ENCODE data around the gene SLC6A3. TPM values are rescaled to one million over a fixed set of nuclear protein-coding genes. Genes with fewer than 3 reads are reported as not detected.
"Not testable (repeated sequence)": the region's sequence is repeated elsewhere in the genome, so short reads cannot be mapped to it uniquely, and the experiment has no call there.

Gene SLC6A3
- total and polyA plus RNA-seq, 2 of the 13 experiments (the other 11 are each of a cell fraction or from before 2014, with no cell fraction given), result 0.01 TPM; not detected in 1

- H3K27me3 ChIP-seq (ENCODE audit: control insufficient read depth in 1 of 2, insufficient read depth in 2 of 2, low read length in 2 of 2); H4K20me1 ChIP-seq (ENCODE audit: insufficient read depth, low read length); H3K9ac ChIP-seq (ENCODE audit: insufficient read depth, low read depth, low read length); H3K36me3 ChIP-seq (replicated peaks in 1 of 2; ENCODE audit: control insufficient read depth in 1 of 2, insufficient read depth in 2 of 2, low read length in 2 of 2); H3K79me2 ChIP-seq (ENCODE audit: insufficient read depth, low read length); POLR2A ChIA-PET; DNase-seq (ENCODE audit: low spot score); H3K4me3 ChIP-seq (replicated peaks in 1 of 3; ENCODE audit: insufficient read depth in 1 of 3, low read depth in 2 of 3, low read length in 3 of 3); H3K4me1 ChIP-seq (ENCODE audit: insufficient read depth, low read length); CTCF ChIA-PET (ENCODE audit: low intra/inter-chr PET ratio, low total read pairs); FAIRE-seq; H3K4me2 ChIP-seq (ENCODE audit: low read depth, low read length); intact Hi-C loops (cut with micrococcal nuclease; ENCODE audit: unreplicated experiment); H2AFZ ChIP-seq (ENCODE audit: low read length); H3K9me3 ChIP-seq (ENCODE audit: low read length); in situ Hi-C loops (cut with HindIII; ENCODE audit: extremely low pct_ligation_motif_present, low pct_unique_long_range_greater_than_20kb); BruUV-seq (replicated peaks); H3K27ac ChIP-seq (ENCODE audit: extremely low read length, insufficient read depth, low read length); ATAC-seq: not testable (repeated sequence)
- peak; percentile 69; the same call in 1 of the 2 replicates for TF ChIP-seq HNRNPL (IDR thresholded peaks at IDR 0.05; ENCODE audit: low read depth, low read length)
- 8% methylated on average over 2 of the region's 13 CpGs for WGBS (ENCODE audit: low lambda C conversion rate)
Measured at GRCh38 chr5:1422522-1422921, 22.7 kb downstream of the SLC6A3 start.

DNA sequence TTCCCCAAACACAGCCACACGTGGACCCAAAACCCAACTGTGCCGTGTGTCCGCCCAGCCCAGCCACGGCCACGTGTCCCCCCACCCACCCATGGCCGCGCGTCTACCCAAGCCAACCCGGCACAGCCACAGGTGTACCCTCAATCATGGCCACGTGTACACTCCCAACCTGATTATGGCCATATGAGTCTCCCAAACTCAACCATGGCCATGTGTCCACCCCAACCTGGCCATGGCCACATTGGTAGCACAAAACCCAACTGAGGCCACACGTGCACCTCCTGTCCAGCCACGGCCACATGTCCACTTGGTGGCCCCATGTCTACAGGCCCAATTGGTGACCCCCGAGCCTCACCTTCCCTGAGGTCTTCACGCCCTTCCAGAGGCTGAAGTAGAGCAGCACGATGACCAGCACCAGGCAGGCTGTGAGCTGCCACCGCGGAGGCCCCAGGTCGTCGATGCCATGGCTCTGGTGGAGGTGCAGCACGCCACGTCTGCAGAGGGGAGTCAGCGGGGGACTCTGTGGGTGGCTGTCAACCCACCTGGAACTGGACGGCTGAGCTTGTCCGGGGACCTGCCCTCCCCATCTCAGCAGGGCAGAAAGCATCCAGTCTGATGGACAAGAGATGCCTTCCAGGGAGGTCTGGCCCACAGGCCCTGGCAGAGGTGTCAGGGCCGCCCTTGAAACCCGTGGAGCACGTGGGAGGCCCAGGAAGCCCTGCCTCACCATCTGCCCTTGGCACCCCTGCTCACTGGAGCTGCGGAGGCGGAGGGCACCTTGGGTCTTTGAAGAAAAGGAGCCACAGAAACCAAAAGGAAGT is 23.5 kb downstream of the SLC6A3 start:
- H3K4me2 ChIP-seq (ENCODE audit: low read depth, low read length), result no peak overlapping the region
- in situ Hi-C loops (cut with HindIII; ENCODE audit: extremely low pct_ligation_motif_present, low pct_unique_long_range_greater_than_20kb) (no loop called here), intact Hi-C loops (cut with micrococcal nuclease; ENCODE audit: unreplicated experiment) (no loop called here)
- no peak overlapping the region for H3K9ac ChIP-seq (ENCODE audit: insufficient read depth, low read depth, low read length)
- ChIA-PET CTCF (ENCODE audit: low intra/inter-chr PET ratio, low total read pairs) (no interaction called here), POLR2A (no interaction called here)
- H3K9me3 ChIP-seq (ENCODE audit: low read length), result no peaks in the 10 kb centered on the region
- WGBS (ENCODE audit: low lambda C conversion rate), result 53% methylated on average over 22 of the region's 29 CpGs
- no peak overlapping the region for H3K27ac ChIP-seq (ENCODE audit: extremely low read length, insufficient read depth, low read length)
- DNase-seq (ENCODE audit: low spot score), result no peak
- H3K27me3 ChIP-seq (ENCODE audit: control insufficient read depth in 1 of 2, insufficient read depth in 2 of 2, low read length in 2 of 2), result peaks cover 0 to 5% of the 10 kb centered on the region in 2 experiments; a peak in 1 of 5 replicates
- H2AFZ ChIP-seq (ENCODE audit: low read length), result no peak overlapping the region
- no peak for TF ChIP-seq ZNF275 (CRISPR knock-in tag; IDR thresholded peaks at IDR 0.05; ENCODE audit: borderline replicate concordance)
- TF ChIP-seq RFXAP (CRISPR knock-in tag; IDR thresholded peaks at IDR 0.05; ENCODE audit: borderline replicate concordance), result no peak
- peak; percentile 84 for TF ChIP-seq MNT (IDR thresholded peaks at IDR 0.05)
- no peak for TF ChIP-seq ZMYM3 (CRISPR knock-in tag; IDR thresholded peaks at IDR 0.05)
- TF ChIP-seq NFIB (CRISPR knock-in tag; IDR thresholded peaks at IDR 0.05; ENCODE audit: borderline replicate concordance), result no peak
- H3K79me2 ChIP-seq (ENCODE audit: insufficient read depth, low read length), result no peaks in the 10 kb centered on the region
- 0 out of 2 replicates have a peak, but pooled peaks cover 2% of the 10 kb centered on the region for H4K20me1 ChIP-seq (ENCODE audit: insufficient read depth, low read length)
- no TSS peak for BruUV-seq (replicated peaks)
- ATAC-seq, result no peak
- H3K36me3 ChIP-seq (replicated peaks in 1 of 2; ENCODE audit: control insufficient read depth in 1 of 2, insufficient read depth in 2 of 2, low read length in 2 of 2), result no peaks in the 10 kb centered on the region
- H3K4me1 ChIP-seq (ENCODE audit: insufficient read depth, low read length), result no peaks in the 10 kb centered on the region
- H3K4me3 ChIP-seq (replicated peaks in 1 of 3; ENCODE audit: insufficient read depth in 1 of 3, low read depth in 2 of 3, low read length in 3 of 3), result no peak overlapping the region
- FAIRE-seq, result no peak
